Measurements from ENCODE around the gene KHNYN.
A peak's percentile ranks its signal among the peaks of the same experiment; 100 is the strongest.

The KHNYN gene

DNA sequence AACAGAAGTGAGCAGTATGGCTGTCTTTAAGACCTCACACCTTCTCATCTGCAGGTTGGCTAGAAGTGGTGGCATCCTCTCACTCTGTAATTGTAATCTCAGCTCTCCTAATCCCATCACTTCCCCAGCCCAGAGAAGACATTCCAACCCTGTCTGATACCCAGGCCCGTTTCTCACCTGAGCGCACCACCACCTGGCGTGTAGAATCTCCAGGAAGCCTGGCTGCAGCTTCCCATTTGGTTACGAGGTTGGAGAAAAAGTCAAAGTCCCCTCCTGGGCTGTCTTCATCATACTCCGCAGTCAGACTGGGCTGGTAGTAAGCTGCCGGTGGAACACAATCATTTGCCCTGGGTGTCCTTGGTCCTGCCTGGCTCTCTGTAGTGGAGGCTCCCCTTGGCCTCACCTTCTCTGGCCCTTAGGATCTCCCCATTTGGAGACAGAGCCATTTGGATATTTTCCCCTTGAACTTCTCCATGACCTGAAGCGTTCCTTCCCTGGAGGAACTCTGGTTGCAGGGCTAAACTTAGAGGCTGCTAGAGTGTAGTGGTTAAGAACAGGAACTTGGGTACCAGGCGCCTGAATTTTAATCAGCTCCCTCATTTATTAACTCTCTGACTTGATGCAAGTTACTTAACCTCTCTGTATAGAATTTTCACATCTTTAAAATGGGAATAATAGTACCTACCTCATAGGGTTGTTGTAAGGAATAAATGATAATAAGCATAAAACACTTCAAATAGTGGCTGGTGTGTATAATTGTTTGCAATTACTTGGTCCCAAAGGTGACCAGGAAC lies 11.0 kb downstream of the KHNYN start:
- peak overlapping the region; percentile 91 for H3K4me3 ChIP-seq (ENCODE audit: low read length, poor library complexity, severe bottlenecking)
- TF ChIP-seq EZH2phosphoT487 (IDR thresholded peaks at IDR 0.05; ENCODE audit: borderline replicate concordance) (no peak), CTCF (conservative IDR thresholded peaks at IDR 0.05; ENCODE audit: low read length) (no peak)

DNA sequence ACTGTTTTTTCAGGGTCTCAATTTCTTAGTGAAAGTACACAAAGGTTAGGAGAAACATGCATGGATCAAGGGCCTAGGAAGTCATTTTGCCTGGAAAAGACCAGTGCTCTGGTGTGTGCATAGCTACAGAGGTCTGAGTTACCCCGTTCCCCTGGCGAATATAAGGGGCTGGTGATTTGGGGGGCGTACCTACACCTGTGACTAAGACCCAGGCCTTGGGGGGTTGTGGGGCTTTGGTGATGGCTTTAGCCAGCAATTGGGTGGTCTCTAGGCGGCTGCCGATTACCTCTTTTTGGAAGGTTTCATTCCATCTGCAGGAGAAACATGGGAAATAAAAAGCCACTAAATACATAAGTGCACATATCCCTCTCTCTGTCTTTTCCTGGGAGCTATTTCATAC lies 11.7 kb downstream of the KHNYN start:
- Histone ChIP-seq H3K9ac (ENCODE audit: low read depth, low read length, poor library complexity, severe bottlenecking) (peak overlapping the region; percentile 96), H4K20me1 (ENCODE audit: insufficient read depth, low read length, poor library complexity, severe bottlenecking) (peaks cover 8% of the 10 kb centered on the region), H2AFZ (ENCODE audit: low read length) (no peak overlapping the region), H3K4me2 (ENCODE audit: low read depth, low read length, poor library complexity, severe bottlenecking) (peak overlapping the region; percentile 97), H3K36me3 (ENCODE audit: insufficient read depth, low read length) (peaks cover 8% of the 10 kb centered on the region; the same call in 1 of the 2 replicates), H3K4me3 (ENCODE audit: low read length, poor library complexity, severe bottlenecking) (peak overlapping the region; percentile 91), H3K79me2 (ENCODE audit: insufficient read depth, low read length) (peaks cover 45% of the 10 kb centered on the region), H3K9me2 (replicated peaks; ENCODE audit: low read depth, low read length) (no peaks in the 10 kb centered on the region), H3K27me3 (ENCODE audit: insufficient read depth, low read length, poor library complexity, severe bottlenecking) (no peaks in the 10 kb centered on the region), H3K9me3 (ENCODE audit: insufficient read depth, low read depth, low read length) (no peaks in the 10 kb centered on the region), H3K4me1 (ENCODE audit: insufficient read depth, low read length, poor library complexity, severe bottlenecking) (peaks cover 51% of the 10 kb centered on the region), H3F3A (ENCODE audit: low read depth) (no peaks in the 10 kb centered on the region)
- TF ChIP-seq CTCF (conservative IDR thresholded peaks at IDR 0.05; ENCODE audit: low read length) (no peak), EZH2phosphoT487 (IDR thresholded peaks at IDR 0.05; ENCODE audit: borderline replicate concordance) (no peak)

More for the DNA sequence above, 11.0 kb downstream of the KHNYN start:
- no peak overlapping the region for H2AFZ ChIP-seq (ENCODE audit: low read length)
- peaks cover 45% of the 10 kb centered on the region for H3K79me2 ChIP-seq (ENCODE audit: insufficient read depth, low read length)
- H3K9me2 ChIP-seq (replicated peaks; ENCODE audit: low read depth, low read length): no peaks in the 10 kb centered on the region
- peaks cover 58% of the 10 kb centered on the region for H3K4me1 ChIP-seq (ENCODE audit: insufficient read depth, low read length, poor library complexity, severe bottlenecking)
- no peaks in the 10 kb centered on the region for H3K9me3 ChIP-seq (ENCODE audit: insufficient read depth, low read depth, low read length)
- H4K20me1 ChIP-seq (ENCODE audit: insufficient read depth, low read length, poor library complexity, severe bottlenecking): peaks cover 8% of the 10 kb centered on the region
- H3K9ac ChIP-seq (ENCODE audit: low read depth, low read length, poor library complexity, severe bottlenecking): peak overlapping the region; percentile 96
- no peaks in the 10 kb centered on the region for H3K27me3 ChIP-seq (ENCODE audit: insufficient read depth, low read length, poor library complexity, severe bottlenecking)
- H3K36me3 ChIP-seq (ENCODE audit: insufficient read depth, low read length): peaks cover 8% of the 10 kb centered on the region; the same call in 1 of the 2 replicates
- H3F3A ChIP-seq (ENCODE audit: low read depth): 0 out of 2 replicates have a peak, but pooled peaks cover 4% of the 10 kb centered on the region
- peak overlapping the region; percentile 97 for H3K4me2 ChIP-seq (ENCODE audit: low read depth, low read length, poor library complexity, severe bottlenecking)

DNA sequence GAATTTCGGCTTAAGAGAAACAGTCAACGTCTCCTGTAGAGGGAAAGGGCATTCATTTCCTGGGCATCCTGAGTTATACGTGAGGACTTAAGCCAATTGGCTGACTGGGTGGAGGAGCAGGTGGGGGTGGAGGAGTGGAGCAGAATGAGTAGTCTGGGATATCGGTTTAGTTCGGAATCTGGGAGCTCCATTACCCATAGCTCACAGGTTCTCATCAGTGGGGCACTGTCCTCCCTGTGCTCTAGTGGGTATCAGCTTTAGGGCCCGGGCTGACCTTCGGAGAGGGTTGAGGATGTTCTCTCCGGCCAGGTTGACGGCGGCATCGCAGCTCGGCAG lies 12.1 kb downstream of the KHNYN start:
- Histone ChIP-seq H4K20me1 (ENCODE audit: insufficient read depth, low read length, poor library complexity, severe bottlenecking) (peaks cover 8% of the 10 kb centered on the region), H3K79me2 (ENCODE audit: insufficient read depth, low read length) (peaks cover 45% of the 10 kb centered on the region), H3K9me3 (ENCODE audit: insufficient read depth, low read depth, low read length) (no peaks in the 10 kb centered on the region), H3K9me2 (replicated peaks; ENCODE audit: low read depth, low read length) (no peaks in the 10 kb centered on the region), H3K4me1 (ENCODE audit: insufficient read depth, low read length, poor library complexity, severe bottlenecking) (peaks cover 47% of the 10 kb centered on the region), H3F3A (ENCODE audit: low read depth) (no peaks in the 10 kb centered on the region; the same call in 1 of the 2 replicates), H3K36me3 (ENCODE audit: insufficient read depth, low read length) (peaks cover 8% of the 10 kb centered on the region; the same call in 1 of the 2 replicates), H3K4me3 (ENCODE audit: low read length, poor library complexity, severe bottlenecking) (peak overlapping the region; percentile 91), H3K4me2 (ENCODE audit: low read depth, low read length, poor library complexity, severe bottlenecking) (peak overlapping the region; percentile 97), H3K27me3 (ENCODE audit: insufficient read depth, low read length, poor library complexity, severe bottlenecking) (no peaks in the 10 kb centered on the region), H3K9ac (ENCODE audit: low read depth, low read length, poor library complexity, severe bottlenecking) (peak overlapping the region; percentile 96), H2AFZ (ENCODE audit: low read length) (no peak overlapping the region)
- no peak for TF ChIP-seq EZH2phosphoT487 (IDR thresholded peaks at IDR 0.05; ENCODE audit: borderline replicate concordance)
- no peak for TF ChIP-seq CTCF (conservative IDR thresholded peaks at IDR 0.05; ENCODE audit: low read length)
